ENCODE data around the gene SCN5A.

Gene SCN5A

GRCh38 chr3:38595393-38595792 lies 54.1 kb downstream of the SCN5A start:
- Mint-ChIP-seq H3K27me3 (ENCODE audit: low read depth) (no peaks in the 10 kb centered on the region), H3K4me3 (no peak overlapping the region), H3K36me3 (ENCODE audit: low read depth) (no peaks in the 10 kb centered on the region), H3K4me1 (no peaks in the 10 kb centered on the region), H3K9me3 (no peaks in the 10 kb centered on the region), H3K27ac (no peak overlapping the region)
- no peak for TF ChIP-seq CTCF (IDR thresholded peaks at IDR 0.05; ENCODE audit: unreplicated experiment in 3 of 3)

- no peaks in the 10 kb centered on the region for H3K4me1 Mint-ChIP-seq
- H3K27ac Mint-ChIP-seq, result no peak overlapping the region
- H3K27me3 Mint-ChIP-seq (ENCODE audit: low read depth), result no peaks in the 10 kb centered on the region
- no peaks in the 10 kb centered on the region for H3K9me3 Mint-ChIP-seq
- no peak for TF ChIP-seq CTCF (IDR thresholded peaks at IDR 0.05; ENCODE audit: unreplicated experiment in 3 of 3)
- H3K36me3 Mint-ChIP-seq (ENCODE audit: low read depth), result no peaks in the 10 kb centered on the region
- H3K4me3 Mint-ChIP-seq, result no peak overlapping the region
These were observed 59.0 kb downstream of the SCN5A start for GRCh38 chr3:38590521-38590920.

GRCh38 chr3:38588995-38589937 lies 60.2 kb downstream of the SCN5A start:
- Mint-ChIP-seq H3K4me1 (no peaks in the 10 kb centered on the region), H3K27me3 (ENCODE audit: low read depth) (no peaks in the 10 kb centered on the region), H3K36me3 (ENCODE audit: low read depth) (no peaks in the 10 kb centered on the region), H3K4me3 (no peak overlapping the region), H3K9me3 (no peaks in the 10 kb centered on the region), H3K27ac (no peak overlapping the region)
- no peak for TF ChIP-seq CTCF (IDR thresholded peaks at IDR 0.05; ENCODE audit: unreplicated experiment in 3 of 3)

GRCh38 chr3:38588371-38588971 lies 61.0 kb downstream of the SCN5A start:
- Mint-ChIP-seq H3K9me3 (no peaks in the 10 kb centered on the region), H3K4me1 (no peaks in the 10 kb centered on the region), H3K36me3 (ENCODE audit: low read depth) (no peaks in the 10 kb centered on the region), H3K27ac (no peak overlapping the region), H3K4me3 (no peak overlapping the region), H3K27me3 (ENCODE audit: low read depth) (no peaks in the 10 kb centered on the region)
- no peak for TF ChIP-seq CTCF (IDR thresholded peaks at IDR 0.05; ENCODE audit: unreplicated experiment in 3 of 3)

- Mint-ChIP-seq H3K27ac (no peak overlapping the region), H3K4me1 (no peaks in the 10 kb centered on the region), H3K4me3 (no peak overlapping the region), H3K9me3 (no peaks in the 10 kb centered on the region), H3K36me3 (ENCODE audit: low read depth) (no peaks in the 10 kb centered on the region), H3K27me3 (ENCODE audit: low read depth) (peaks cover 5% of the 10 kb centered on the region)
- no peak for TF ChIP-seq CTCF (IDR thresholded peaks at IDR 0.05; ENCODE audit: unreplicated experiment in 3 of 3)
These were observed 61.8 kb downstream of the SCN5A start for GRCh38 chr3:38587548-38588131.

All from nephron (organoid).